Tibial nerve (tissue), 4 donors: Measurements from ENCODE around the gene RPTOR. TPM values are rescaled to one million over a fixed set of nuclear protein-coding genes. Genes with fewer than 3 reads are reported as not detected.

Source experiments
- DNase-seq, 2 donors: peaks; one replicate each; pipeline ENCODE4 v3.0.0-alpha.2; 2019; ENCODE audit warnings: low spot score in 2 of 2
- H3K27ac ChIP-seq, 4 donors: fragments of 200-600 bp; sonication (generic) in 3 of 4; one replicate each; pipeline ENCODE4 v1.5.1; 2017 to 2019; ENCODE audit warnings: mild to moderate bottlenecking in 1 of 4
- H3K27me3 ChIP-seq, 2 donors: fragments of 200-600 bp; sonication (generic) in 1 of 2; one replicate each; pipeline versions ENCODE4 v1.5.1 to v1.6.0; 2017 to 2019
- H3K36me3 ChIP-seq, 3 donors: fragments of 200-600 bp; sonication (generic); one replicate each; pipeline ENCODE4 v1.5.1; 2018 to 2019
- H3K4me1 ChIP-seq, 4 donors: fragments of 200-600 bp; sonication (generic) in 3 of 4; one replicate each; pipeline ENCODE4 v1.5.1; 2017 to 2019
- H3K4me3 ChIP-seq, 4 donors: fragments of 200-600 bp; sonication (generic) in 3 of 4; one replicate each; pipeline ENCODE4 v1.5.1; 2017 to 2019; ENCODE audit warnings: mild to moderate bottlenecking in 1 of 4, moderate library complexity in 1 of 4
- H3K9me3 ChIP-seq, 4 donors: fragments of 200-600 bp; sonication (generic) in 3 of 4; one replicate each; pipeline ENCODE4 v1.5.1; 2017 to 2019
- EP300 ChIP-seq, 2 donors: sonication (generic); formaldehyde crosslinking; IDR thresholded peaks; one replicate each; pipeline ENCODE4 v1.6.1; 2017; ENCODE audit warnings: antibody characterized with exemption in 2 of 2, mild to moderate bottlenecking in 1 of 2
- POLR2A ChIP-seq, 2 donors: fragments of 450-650 bp; IDR thresholded peaks; one replicate each; pipeline ENCODE4 v1.6.1; 2017; ENCODE audit warnings: antibody characterized with exemption in 2 of 2, mild to moderate bottlenecking in 2 of 2, moderate library complexity in 2 of 2
- WGBS, 2 donors: methylation state at CpG; one replicate each; pipeline ENCODE4 v1.1.5; 2018; 5-methylcytosine and 5-hydroxymethylcytosine counted together
- total RNA-seq, 4 donors: library from RNA; depleted of rRNA; stranded (reverse); fragments of >200 nt; gene quantifications; one replicate each; pipeline ENCODE4 v1.1.0, GENCODE V29; 2016
- TF ChIP-seq, protein P1 (sequence below), 5 experiments: fragments of 200-600 bp in 3 of 5; fragments of 450-650 bp in 2 of 5; sonication (generic) in 3 of 5; IDR thresholded peaks; one replicate each; pipeline ENCODE4 v1.5.1; 2016 to 2019; ENCODE audit warnings: antibody characterized with exemption in 5 of 5, mild to moderate bottlenecking in 3 of 5, moderate library complexity in 2 of 5

Gene RPTOR
- total RNA-seq, 4 donors from 2014 or later = 34.7 to 56.4 (median 40.1) TPM

- peaks cover 0 to 13% (median 0%) of the 10 kb centered on the region in 4 donors for H3K9me3 ChIP-seq
- 90 to 95% methylated on average over 4 of the region's 4 CpGs for WGBS, 2 donors
- H3K36me3 ChIP-seq = peaks cover 0 to 20% (median 0%) of the 10 kb centered on the region in 3 donors
- H3K4me1 ChIP-seq = no peaks in the 10 kb centered on the region
- H3K27me3 ChIP-seq = no peaks in the 10 kb centered on the region
- TF ChIP-seq EP300 (IDR thresholded peaks at IDR 0.05) (no peak), POLR2A (IDR thresholded peaks at IDR 0.05) (no peak)
- TF ChIP-seq, protein P1, sequence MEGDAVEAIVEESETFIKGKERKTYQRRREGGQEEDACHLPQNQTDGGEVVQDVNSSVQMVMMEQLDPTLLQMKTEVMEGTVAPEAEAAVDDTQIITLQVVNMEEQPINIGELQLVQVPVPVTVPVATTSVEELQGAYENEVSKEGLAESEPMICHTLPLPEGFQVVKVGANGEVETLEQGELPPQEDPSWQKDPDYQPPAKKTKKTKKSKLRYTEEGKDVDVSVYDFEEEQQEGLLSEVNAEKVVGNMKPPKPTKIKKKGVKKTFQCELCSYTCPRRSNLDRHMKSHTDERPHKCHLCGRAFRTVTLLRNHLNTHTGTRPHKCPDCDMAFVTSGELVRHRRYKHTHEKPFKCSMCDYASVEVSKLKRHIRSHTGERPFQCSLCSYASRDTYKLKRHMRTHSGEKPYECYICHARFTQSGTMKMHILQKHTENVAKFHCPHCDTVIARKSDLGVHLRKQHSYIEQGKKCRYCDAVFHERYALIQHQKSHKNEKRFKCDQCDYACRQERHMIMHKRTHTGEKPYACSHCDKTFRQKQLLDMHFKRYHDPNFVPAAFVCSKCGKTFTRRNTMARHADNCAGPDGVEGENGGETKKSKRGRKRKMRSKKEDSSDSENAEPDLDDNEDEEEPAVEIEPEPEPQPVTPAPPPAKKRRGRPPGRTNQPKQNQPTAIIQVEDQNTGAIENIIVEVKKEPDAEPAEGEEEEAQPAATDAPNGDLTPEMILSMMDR (IDR thresholded peaks at IDR 0.05) = no peak
- no peak overlapping the region for H3K4me3 ChIP-seq
- no peak overlapping the region for H3K27ac ChIP-seq
- no peak for DNase-seq
Observed at GRCh38 chr17:80712089-80712488, 167.5 kb downstream of the RPTOR start.

DNA sequence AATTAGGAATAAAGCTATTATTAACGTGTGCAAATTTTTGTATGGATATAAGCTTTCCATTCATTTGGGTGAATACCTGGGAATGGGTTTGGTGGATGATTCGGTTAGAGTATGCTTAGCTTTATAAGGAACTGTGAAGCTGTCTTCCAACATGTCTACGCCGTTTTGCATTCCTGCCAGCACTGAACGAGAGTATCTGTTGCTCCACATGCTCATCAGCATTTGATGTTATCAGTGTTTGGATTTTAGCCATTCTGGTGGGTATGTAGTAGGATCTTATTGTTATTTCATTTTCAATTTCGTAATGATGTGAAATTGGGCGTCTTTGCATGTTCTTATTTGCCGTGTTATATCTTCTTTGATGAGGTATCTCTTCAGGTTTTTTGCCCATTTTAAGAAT, 168.0 kb downstream of the RPTOR start:
- peaks cover 0 to 20% (median 0%) of the 10 kb centered on the region in 3 donors for H3K36me3 ChIP-seq
- H3K4me3 ChIP-seq = no peak overlapping the region
- 84 to 93% methylated on average over 8 of the region's 8 CpGs for whole genome bisulfite sequencing, 2 donors
- H3K9me3 ChIP-seq = peaks cover 0 to 13% (median 0%) of the 10 kb centered on the region in 4 donors
- DNase-seq = no peak
- TF ChIP-seq, protein P1 (IDR thresholded peaks at IDR 0.05) = no peak
- no peak for TF ChIP-seq EP300 (IDR thresholded peaks at IDR 0.05)
- TF ChIP-seq POLR2A (IDR thresholded peaks at IDR 0.05) = no peak
- H3K4me1 ChIP-seq = no peaks in the 10 kb centered on the region
- no peaks in the 10 kb centered on the region for H3K27me3 ChIP-seq
- H3K27ac ChIP-seq = no peak overlapping the region

DNA sequence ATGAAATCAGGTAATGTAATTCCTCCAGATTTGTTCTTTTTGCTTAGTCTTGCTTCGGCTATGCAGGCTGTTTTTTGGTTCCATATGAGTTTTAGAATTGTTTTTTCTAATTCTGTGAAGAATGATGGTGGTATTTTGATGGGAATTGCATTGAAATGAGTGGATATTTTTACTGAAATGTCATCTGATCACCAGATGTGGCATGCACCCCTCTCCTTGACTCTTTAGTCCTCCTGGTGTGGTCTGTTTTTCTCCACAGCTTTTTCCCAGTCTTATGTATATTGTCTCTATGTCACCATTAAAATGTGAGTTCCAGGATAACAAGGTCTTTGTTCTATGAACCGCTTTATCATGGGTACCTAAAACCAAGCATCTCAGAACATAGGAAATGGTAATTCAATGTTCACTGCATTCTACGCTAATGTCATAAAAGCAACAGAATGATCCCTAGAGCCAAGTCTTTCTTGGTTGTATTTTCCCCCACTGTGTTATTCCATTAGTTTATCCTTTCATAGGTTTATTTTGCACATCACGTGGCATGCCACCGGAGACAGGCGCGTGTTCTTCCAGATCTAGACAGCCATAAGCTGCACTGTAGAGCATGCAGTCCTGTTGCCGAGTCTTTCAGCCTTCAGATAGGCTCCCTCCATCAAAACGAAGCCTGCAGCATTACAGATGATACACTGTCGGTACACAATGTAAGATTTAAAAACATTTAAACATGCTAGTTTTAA, 172.5 kb downstream of the RPTOR start:
- H3K27ac ChIP-seq = no peak overlapping the region
- no peak overlapping the region for H3K4me3 ChIP-seq
- no peak for DNase-seq
- H3K36me3 ChIP-seq = no peaks in the 10 kb centered on the region
- no peak for TF ChIP-seq POLR2A (IDR thresholded peaks at IDR 0.05)
- TF ChIP-seq, protein P1 (IDR thresholded peaks at IDR 0.05) = no peak
- TF ChIP-seq EP300 (IDR thresholded peaks at IDR 0.05) = no peak
- H3K27me3 ChIP-seq = no peaks in the 10 kb centered on the region
- peaks cover 0 to 34% (median 10%) of the 10 kb centered on the region in 4 donors for H3K4me1 ChIP-seq
- 80 to 83% methylated on average over 10 of the region's 10 CpGs for WGBS, 2 donors
- peaks cover 0 to 13% (median 0%) of the 10 kb centered on the region in 4 donors for H3K9me3 ChIP-seq

DNA sequence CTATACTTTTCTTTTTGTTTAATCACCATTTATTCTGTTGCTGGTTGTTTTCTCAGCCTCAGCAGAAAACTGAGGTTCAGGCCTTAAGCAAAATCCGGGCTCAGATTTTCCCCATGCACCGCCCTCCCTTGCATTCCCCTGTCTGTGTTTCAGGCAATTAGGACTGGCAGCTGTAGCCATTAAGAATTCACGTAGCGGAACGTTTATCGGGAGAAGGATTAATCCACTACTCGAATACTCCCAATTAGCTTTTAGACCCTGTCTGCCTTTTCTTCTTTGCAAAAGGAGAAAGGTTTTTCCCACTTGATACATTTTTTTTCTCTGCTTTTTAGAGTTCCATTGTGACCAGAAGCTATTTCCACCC, 173.1 kb downstream of the RPTOR start:
- WGBS, 2 donors = 60 to 65% methylated on average over 7 of the region's 7 CpGs

GRCh38 chr17:80718428-80718827, 173.8 kb downstream of the RPTOR start:
- no peak for TF ChIP-seq EP300 (IDR thresholded peaks at IDR 0.05)
- TF ChIP-seq, protein P1 (IDR thresholded peaks at IDR 0.05) = no peak
- no peak for TF ChIP-seq POLR2A (IDR thresholded peaks at IDR 0.05)
- Histone ChIP-seq H3K9me3 (peaks cover 0 to 13% (median 0%) of the 10 kb centered on the region in 4 donors), H3K4me1 (peaks cover 0 to 34% (median 10%) of the 10 kb centered on the region in 4 donors), H3K27ac (peak overlapping the region in 2 of 4 donors; percentile 72 to 84), H3K36me3 (no peaks in the 10 kb centered on the region), H3K27me3 (no peaks in the 10 kb centered on the region), H3K4me3 (no peak overlapping the region)
- DNase-seq = no peak
- whole genome bisulfite sequencing, 2 donors = 56 to 59% methylated on average over 4 of the region's 4 CpGs

More for the DNA sequence above, 173.1 kb downstream of the RPTOR start:
- Histone ChIP-seq H3K4me3 (no peak overlapping the region), H3K27ac (peak overlapping the region in 2 of 4 donors; percentile 72 to 84), H3K9me3 (peaks cover 0 to 13% (median 0%) of the 10 kb centered on the region in 4 donors), H3K4me1 (peaks cover 0 to 34% (median 10%) of the 10 kb centered on the region in 4 donors), H3K36me3 (no peaks in the 10 kb centered on the region), H3K27me3 (no peaks in the 10 kb centered on the region)
- TF ChIP-seq, protein P1 (IDR thresholded peaks at IDR 0.05) = no peak
- TF ChIP-seq EP300 (IDR thresholded peaks at IDR 0.05) (no peak), POLR2A (IDR thresholded peaks at IDR 0.05) (no peak)
- no peak for DNase-seq
